Prostate gland (tissue), 2 donors: ENCODE measurements around the gene RPRD1B. TPM values are rescaled to one million over a fixed set of nuclear protein-coding genes. Genes with fewer than 3 reads are reported as not detected.

Experiments
- DNase-seq: peaks from one replicate; pipeline ENCODE4 v3.0.0-alpha.2; 2019; ENCODE audit warnings: low spot score
- H3K27ac ChIP-seq, 2 donors: fragments of 200-600 bp; sonication (generic); 2 replicates each; pipeline ENCODE4 v1.5.1; 2017 to 2019
- H3K27me3 ChIP-seq: fragments of 200-600 bp; sonication (generic); replicated peaks from 2 replicates; pipeline ENCODE4 v1.5.1; 2019; ENCODE audit not compliant: insufficient read depth
- H3K36me3 ChIP-seq, 2 donors: fragments of 200-600 bp; sonication (generic); 1 replicate in 1 of 2; 2 replicates in 1 of 2; pipeline versions ENCODE4 v1.5.1 to v1.8.1; 2017 to 2019
- H3K4me1 ChIP-seq: fragments of 200-600 bp; sonication (generic); replicated peaks from 2 replicates; pipeline ENCODE4 v1.5.1; 2019
- H3K4me3 ChIP-seq, 2 donors: fragments of 200-600 bp; sonication (generic); 2 replicates each; pipeline ENCODE4 v1.5.1; 2017 to 2019
- H3K9me3 ChIP-seq: fragments of 200-600 bp; sonication (generic); 2 replicates; pipeline ENCODE4 v1.5.1; 2017
- CTCF ChIP-seq, 4 experiments: fragments of 200-600 bp in 2 of 4; fragments of 450-650 bp in 2 of 4; sonication (generic) in 2 of 4; IDR thresholded peaks; 1 replicate in 3 of 4; 2 replicates in 1 of 4; pipeline ENCODE4 v1.5.1; 2016 to 2019; ENCODE audit warnings: antibody characterized with exemption in 4 of 4, mild to moderate bottlenecking in 2 of 4, moderate library complexity in 2 of 4
- POLR2A ChIP-seq: fragments of 450-650 bp; IDR thresholded peaks from one replicate; pipeline ENCODE4 v1.6.1; 2016; ENCODE audit warnings: antibody characterized with exemption, mild to moderate bottlenecking
- POLR2AphosphoS5 ChIP-seq: sonication (generic); formaldehyde crosslinking; IDR thresholded peaks from one replicate; pipeline ENCODE4 v1.6.1; 2017; ENCODE audit warnings: antibody characterized with exemption
- WGBS: methylation state at CpG from one replicate; pipeline ENCODE4 v1.1.5; 2018; 5-methylcytosine and 5-hydroxymethylcytosine counted together
- intact Hi-C: fragments of 100-400 bp; cut with DNase I; formaldehyde crosslinking; loops from one replicate; pipeline ENCODE4 v1.14.2; 2022
- total RNA-seq, 2 donors: library from RNA; depleted of rRNA; stranded (reverse); fragments of >200 nt; gene quantifications; one replicate each; pipeline ENCODE4 v1.1.0, GENCODE V29; 2016

Gene RPRD1B
- total RNA-seq, 2 donors from 2014 or later, result 21.9 to 27.5 TPM

GRCh38 chr20:38129893-38130609, 96.5 kb downstream of the RPRD1B start:
- no peak for DNase-seq
- intact Hi-C loops, result no loop called here
- Histone ChIP-seq H3K4me1 (peaks cover 3% of the 10 kb centered on the region), H3K4me3 (no peak overlapping the region), H3K27me3 (no peaks in the 10 kb centered on the region), H3K36me3 (peaks cover 0 to 5% of the 10 kb centered on the region in 2 donors), H3K9me3 (no peaks in the 10 kb centered on the region), H3K27ac (no peak overlapping the region)
- 86% methylated on average over 15 of the region's 15 CpGs for WGBS
- TF ChIP-seq POLR2AphosphoS5 (no peak), CTCF (IDR thresholded peaks at IDR 0.05) (no peak), POLR2A (no peak)

DNA sequence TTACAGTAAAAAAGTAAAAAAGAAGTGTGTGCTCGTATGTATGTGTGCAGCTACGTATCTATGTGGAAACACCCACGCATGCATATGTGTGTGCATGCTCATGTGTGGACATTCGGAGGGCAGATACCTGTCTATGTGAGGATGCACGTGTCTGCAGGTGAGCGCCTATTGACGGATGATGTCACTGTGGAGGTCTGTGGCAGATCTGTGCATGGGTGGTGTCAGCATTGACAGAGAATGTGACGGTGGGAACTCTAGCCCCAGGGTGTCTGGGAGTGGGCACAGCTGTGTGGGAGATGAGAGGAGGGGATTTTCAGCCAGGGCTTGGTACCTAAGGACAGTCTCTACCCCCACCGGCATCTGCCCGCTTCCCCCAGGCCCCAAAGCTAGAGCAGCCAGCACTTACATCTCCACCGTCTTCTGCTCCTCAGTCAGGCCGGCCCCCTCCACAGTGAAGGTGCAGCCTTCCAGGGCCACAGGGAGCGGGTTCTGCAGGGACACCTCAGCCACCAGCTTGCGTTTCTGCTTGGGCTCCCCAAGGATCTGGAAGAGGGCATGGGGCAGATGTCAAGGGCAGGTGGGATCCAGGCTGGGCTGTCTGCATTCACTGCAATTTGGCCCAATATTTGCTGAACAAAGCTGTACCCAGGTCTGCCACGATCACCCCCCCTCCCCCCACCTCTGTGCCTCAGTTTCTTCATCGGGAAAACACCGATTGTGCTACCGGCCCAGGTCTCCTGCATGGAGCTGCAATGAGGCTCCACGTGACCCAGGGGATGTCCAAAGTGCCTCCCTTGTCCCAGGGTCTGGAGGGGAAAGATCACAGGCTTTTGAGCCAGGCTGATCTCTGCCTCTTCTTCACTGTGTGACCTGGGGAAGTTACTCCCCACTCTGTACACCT, 97.4 kb downstream of the RPRD1B start:
- TF ChIP-seq POLR2A (no peak), POLR2AphosphoS5 (no peak), CTCF (IDR thresholded peaks at IDR 0.05) (no peak)
- Histone ChIP-seq H3K27ac (no peak overlapping the region), H3K27me3 (no peaks in the 10 kb centered on the region), H3K4me1 (no peaks in the 10 kb centered on the region), H3K36me3 (peaks cover 0 to 5% of the 10 kb centered on the region in 2 donors), H3K9me3 (no peaks in the 10 kb centered on the region), H3K4me3 (no peak overlapping the region)
- 94% methylated on average over 19 of the region's 19 CpGs for WGBS
- intact Hi-C loops, result no loop called here
- no peak for DNase-seq

- H3K4me3 ChIP-seq, result no peak overlapping the region
- DNase-seq, result no peak
- H3K27me3 ChIP-seq, result no peaks in the 10 kb centered on the region
- peaks cover 0 to 5% of the 10 kb centered on the region in 2 donors for H3K36me3 ChIP-seq
- 80% methylated on average over 3 of the region's 3 CpGs for WGBS
- intact Hi-C loops, result no loop called here
- no peak overlapping the region for H3K27ac ChIP-seq
- H3K9me3 ChIP-seq, result no peaks in the 10 kb centered on the region
- H3K4me1 ChIP-seq, result no peaks in the 10 kb centered on the region
- no peak for TF ChIP-seq CTCF (IDR thresholded peaks at IDR 0.05)
- no peak for TF ChIP-seq POLR2A
- TF ChIP-seq POLR2AphosphoS5, result no peak
Measured at GRCh38 chr20:38131588-38132121, 98.1 kb downstream of the RPRD1B start.

DNA sequence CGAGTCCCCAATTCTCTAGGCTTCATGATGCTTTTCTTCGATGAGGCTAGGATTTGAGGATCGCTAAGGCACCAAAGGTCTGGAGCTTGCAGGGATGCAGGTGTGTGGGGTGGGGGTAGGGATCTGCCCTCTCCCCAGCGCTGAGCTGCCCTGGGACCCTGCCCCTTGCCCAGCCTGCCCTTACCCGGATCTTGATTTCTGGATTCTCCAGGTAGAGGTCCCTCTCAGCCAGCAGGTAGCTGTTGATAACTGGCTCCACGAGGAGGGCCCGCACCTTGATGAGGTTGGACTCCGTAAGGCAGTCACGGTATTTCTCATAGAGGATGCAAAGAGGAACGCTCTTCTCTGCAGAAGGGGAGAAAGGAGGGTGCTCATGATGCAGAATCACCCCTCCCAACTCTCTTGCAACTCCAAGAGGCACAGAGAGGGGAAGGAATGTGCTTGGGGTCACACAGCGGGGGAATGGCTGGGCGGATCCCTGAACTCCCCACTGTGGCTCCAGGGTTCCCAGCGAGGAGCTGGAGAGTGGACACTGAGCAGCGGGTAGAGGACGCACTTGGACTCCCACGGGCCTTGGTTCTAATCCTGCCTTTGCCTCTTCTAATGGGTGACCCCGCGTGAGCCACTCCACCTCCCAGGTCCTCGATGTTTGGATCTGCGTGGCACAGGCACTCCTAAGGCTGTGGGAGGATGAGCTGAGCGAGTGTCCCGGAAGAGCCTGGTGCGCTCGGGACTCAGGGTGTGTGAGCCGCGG, 98.8 kb downstream of the RPRD1B start:
- Histone ChIP-seq H3K4me3 (no peak overlapping the region), H3K27ac (no peak overlapping the region), H3K36me3 (peaks cover 0 to 5% of the 10 kb centered on the region in 2 donors), H3K4me1 (no peaks in the 10 kb centered on the region), H3K9me3 (no peaks in the 10 kb centered on the region), H3K27me3 (no peaks in the 10 kb centered on the region)
- intact Hi-C loops, result no loop called here
- TF ChIP-seq POLR2A, result no peak
- no peak for TF ChIP-seq POLR2AphosphoS5
- no peak for TF ChIP-seq CTCF (IDR thresholded peaks at IDR 0.05)
- 87% methylated on average over 26 of the region's 26 CpGs for WGBS
- DNase-seq, result no peak
